Measurements from ENCODE around the gene FIBCD1. TPM values are rescaled to one million over a fixed set of nuclear protein-coding genes. Genes with fewer than 3 reads are reported as not detected.

FIBCD1 gene
- total RNA-seq, 1 experiment from 2014 or later = 1.4 TPM

- TF ChIP-seq, protein P1, sequence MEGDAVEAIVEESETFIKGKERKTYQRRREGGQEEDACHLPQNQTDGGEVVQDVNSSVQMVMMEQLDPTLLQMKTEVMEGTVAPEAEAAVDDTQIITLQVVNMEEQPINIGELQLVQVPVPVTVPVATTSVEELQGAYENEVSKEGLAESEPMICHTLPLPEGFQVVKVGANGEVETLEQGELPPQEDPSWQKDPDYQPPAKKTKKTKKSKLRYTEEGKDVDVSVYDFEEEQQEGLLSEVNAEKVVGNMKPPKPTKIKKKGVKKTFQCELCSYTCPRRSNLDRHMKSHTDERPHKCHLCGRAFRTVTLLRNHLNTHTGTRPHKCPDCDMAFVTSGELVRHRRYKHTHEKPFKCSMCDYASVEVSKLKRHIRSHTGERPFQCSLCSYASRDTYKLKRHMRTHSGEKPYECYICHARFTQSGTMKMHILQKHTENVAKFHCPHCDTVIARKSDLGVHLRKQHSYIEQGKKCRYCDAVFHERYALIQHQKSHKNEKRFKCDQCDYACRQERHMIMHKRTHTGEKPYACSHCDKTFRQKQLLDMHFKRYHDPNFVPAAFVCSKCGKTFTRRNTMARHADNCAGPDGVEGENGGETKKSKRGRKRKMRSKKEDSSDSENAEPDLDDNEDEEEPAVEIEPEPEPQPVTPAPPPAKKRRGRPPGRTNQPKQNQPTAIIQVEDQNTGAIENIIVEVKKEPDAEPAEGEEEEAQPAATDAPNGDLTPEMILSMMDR (IDR thresholded peaks at IDR 0.05; ENCODE audit: unreplicated experiment) = no peak
- no peaks in the 10 kb centered on the region for H3K4me1 Mint-ChIP-seq (ENCODE audit: low read depth, unreplicated experiment)
- intact Hi-C loops (cut with micrococcal nuclease; ENCODE audit: unreplicated experiment) = loop anchor here (2.0 kb wide), 1 partner anchor 45 kb away; no protein-coding TSS in a partner anchor
These were observed 43.4 kb downstream of the FIBCD1 start for GRCh38 chr9:130895481-130896232.

GRCh38 chr9:130895038-130895437 is 44.0 kb downstream of the FIBCD1 start:
- no TSS peak for BruUV-seq (replicated peaks)
- TF ChIP-seq, protein P1 (IDR thresholded peaks at IDR 0.05; ENCODE audit: unreplicated experiment) = no peak
- no peaks in the 10 kb centered on the region for H3K36me3 Mint-ChIP-seq (ENCODE audit: insufficient read depth, unreplicated experiment)
- intact Hi-C loops (cut with micrococcal nuclease; ENCODE audit: unreplicated experiment) = no loop called here
- CTCF ChIA-PET = no interaction called here
- peaks cover 10% of the 10 kb centered on the region for H3K27me3 Mint-ChIP-seq (ENCODE audit: unreplicated experiment)
- H3K9me3 Mint-ChIP-seq (ENCODE audit: low read depth, unreplicated experiment) = no peaks in the 10 kb centered on the region
- no peak overlapping the region for H3K27ac Mint-ChIP-seq (ENCODE audit: unreplicated experiment)
- H3K4me1 Mint-ChIP-seq (ENCODE audit: low read depth, unreplicated experiment) = no peaks in the 10 kb centered on the region
- no peak for DNase-seq
- no peak overlapping the region for H3K4me3 Mint-ChIP-seq (ENCODE audit: low read depth, unreplicated experiment)

More at GRCh38 chr9:130895481-130896232, 43.4 kb downstream of the FIBCD1 start:
- no peak for DNase-seq
- Mint-ChIP-seq H3K9me3 (ENCODE audit: low read depth, unreplicated experiment) (no peaks in the 10 kb centered on the region), H3K4me3 (ENCODE audit: low read depth, unreplicated experiment) (no peak overlapping the region), H3K27ac (ENCODE audit: unreplicated experiment) (no peak overlapping the region), H3K27me3 (ENCODE audit: unreplicated experiment) (peaks cover 16% of the 10 kb centered on the region), H3K36me3 (ENCODE audit: insufficient read depth, unreplicated experiment) (no peaks in the 10 kb centered on the region)
- CTCF ChIA-PET = no interaction called here
- BruUV-seq (replicated peaks) = no TSS peak

DNA sequence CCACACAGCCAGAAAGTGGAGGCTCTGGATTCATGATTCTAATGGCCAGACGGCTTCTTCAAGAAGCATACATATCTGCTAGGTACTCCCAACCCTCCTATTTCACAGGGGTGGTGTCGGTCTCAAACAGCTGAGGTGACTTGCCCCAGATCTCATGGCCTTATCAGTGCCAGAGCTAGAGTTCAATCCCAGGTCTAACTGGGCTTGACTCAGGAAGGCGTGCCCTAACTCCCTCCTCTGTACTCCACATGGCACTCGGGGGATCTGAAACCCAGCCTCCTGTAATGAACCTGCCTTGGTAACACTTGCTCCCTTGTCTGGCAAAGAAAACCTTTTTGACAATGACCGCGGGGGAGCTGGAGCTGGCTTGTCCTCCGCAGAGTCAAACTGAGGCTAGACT is 44.5 kb downstream of the FIBCD1 start:
- intact Hi-C loops (cut with micrococcal nuclease; ENCODE audit: unreplicated experiment) = no loop called here
- TF ChIP-seq, protein P1 (IDR thresholded peaks at IDR 0.05; ENCODE audit: unreplicated experiment) = no peak
- no TSS peak for BruUV-seq (replicated peaks)
- H3K27me3 Mint-ChIP-seq (ENCODE audit: unreplicated experiment) = peaks cover 5% of the 10 kb centered on the region
- H3K36me3 Mint-ChIP-seq (ENCODE audit: insufficient read depth, unreplicated experiment) = no peaks in the 10 kb centered on the region
- H3K4me3 Mint-ChIP-seq (ENCODE audit: low read depth, unreplicated experiment) = no peak overlapping the region
- no peak for DNase-seq
- H3K9me3 Mint-ChIP-seq (ENCODE audit: low read depth, unreplicated experiment) = no peaks in the 10 kb centered on the region
- CTCF ChIA-PET = no interaction called here
- H3K27ac Mint-ChIP-seq (ENCODE audit: unreplicated experiment) = no peak overlapping the region
- no peaks in the 10 kb centered on the region for H3K4me1 Mint-ChIP-seq (ENCODE audit: low read depth, unreplicated experiment)

GRCh38 chr9:130893341-130894101 is 45.5 kb downstream of the FIBCD1 start:
- no peak for DNase-seq
- no peaks in the 10 kb centered on the region for H3K36me3 Mint-ChIP-seq (ENCODE audit: insufficient read depth, unreplicated experiment)
- CTCF ChIA-PET = no interaction called here
- no peak overlapping the region for H3K27ac Mint-ChIP-seq (ENCODE audit: unreplicated experiment)
- intact Hi-C loops (cut with micrococcal nuclease; ENCODE audit: unreplicated experiment) = no loop called here
- H3K9me3 Mint-ChIP-seq (ENCODE audit: low read depth, unreplicated experiment) = no peaks in the 10 kb centered on the region
- no peaks in the 10 kb centered on the region for H3K4me1 Mint-ChIP-seq (ENCODE audit: low read depth, unreplicated experiment)
- BruUV-seq (replicated peaks) = no TSS peak
- no peak overlapping the region for H3K4me3 Mint-ChIP-seq (ENCODE audit: low read depth, unreplicated experiment)
- no peaks in the 10 kb centered on the region for H3K27me3 Mint-ChIP-seq (ENCODE audit: unreplicated experiment)
- TF ChIP-seq, protein P1 (IDR thresholded peaks at IDR 0.05; ENCODE audit: unreplicated experiment) = no peak

All from Calu3 (cell line).